Right lobe of liver (tissue), 6 donors: ENCODE data around the gene SCLT1. TPM values are rescaled to one million over a fixed set of nuclear protein-coding genes. Genes with fewer than 3 reads are reported as not detected.

Source experiments
- ATAC-seq, 4 donors: fragments of 200-7000 bp; cut with Tn5 transposase; one replicate each; pipeline ENCODE4 v1.9.1; 2020; ENCODE audit warnings: mild to moderate bottlenecking in 4 of 4, moderate library complexity in 4 of 4
- DNase-seq, 3 donors: peaks; one replicate each; pipeline ENCODE4 v3.0.0-alpha.2; 2020
- H3K27ac ChIP-seq, 3 donors: fragments of 200-600 bp; one replicate each; pipeline ENCODE4 v1.8.0; 2022
- H3K27me3 ChIP-seq, 2 donors: fragments of 200-600 bp; one replicate each; pipeline ENCODE4 v1.8.0; 2022
- H3K36me3 ChIP-seq, 4 donors: fragments of 200-600 bp; sonication (generic) in 1 of 4; one replicate each; pipeline versions ENCODE4 v1.5.1 to v1.8.0; 2017 to 2022; ENCODE audit warnings: control low read depth in 1 of 4
- H3K4me1 ChIP-seq, 4 donors: fragments of 200-600 bp; sonication (generic) in 1 of 4; one replicate each; pipeline versions ENCODE4 v1.5.1 to v1.8.0; 2017 to 2022; ENCODE audit warnings: control low read depth in 1 of 4
- H3K4me3 ChIP-seq, 3 donors: fragments of 200-600 bp; one replicate each; pipeline ENCODE4 v1.8.0; 2022
- H3K9me3 ChIP-seq, 4 donors: fragments of 200-600 bp; sonication (generic) in 1 of 4; one replicate each; pipeline versions ENCODE4 v1.5.1 to v1.8.0; 2017 to 2022; ENCODE audit warnings: control low read depth in 1 of 4
- CTCF ChIP-seq, 4 donors: fragments of 200-600 bp in 3 of 4; fragments of 450-650 bp in 1 of 4; IDR thresholded peaks; one replicate each; pipeline versions ENCODE4 v1.5.1 to v1.8.0; 2016 to 2022; ENCODE audit warnings: antibody characterized with exemption in 4 of 4, mild to moderate bottlenecking in 2 of 4
- POLR2A ChIP-seq: fragments of 450-650 bp; IDR thresholded peaks from one replicate; pipeline ENCODE4 v1.6.1; 2017; ENCODE audit warnings: antibody characterized with exemption, mild to moderate bottlenecking
- WGBS: methylation state at CpG from one replicate; pipeline ENCODE4 v1.1.6; 2018; ENCODE audit warnings: low coverage, low lambda C conversion rate; ENCODE audit not compliant: insufficient coverage; ENCODE audit errors: missing lambda C conversion rate; 5-methylcytosine and 5-hydroxymethylcytosine counted together
- intact Hi-C, 2 donors: fragments of 100-400 bp; cut with DNase I; formaldehyde crosslinking; loops; one replicate each; pipeline versions ENCODE4 v1.11.2 to v1.14.1; 2022
- total RNA-seq, 6 experiments: library from RNA; depleted of rRNA in 2 of 6; stranded (reverse); fragments of >200 nt in 2 of 6; fragmentation: NEBNext Ultra II Directional in 3 of 6; extraction: Animal tissue kit (Norgen Biotek cat#: 25700) in 3 of 6; gene quantifications; one replicate each; pipeline versions ENCODE4 v1.1.0 to v1.2.4, GENCODE V29; 2016 to 2023
- donor health status: DM: no; HTN: yes; CAD: no.
- donor health status: DM: no; HTN: no; CAD: no.
- donor health status: DM: no; HTN: no; CAD: no.
- donor health status: DM: no; HTN: yes; CAD: no.
- donor health status: DM: no; HTN: yes; CAD: no.

The SCLT1 gene
- total RNA-seq, 6 experiments from 2014 or later = 2.3 to 5.3 (median 3.7) TPM

- DNase-seq = no peak
- peaks cover 0 to 2% (median 0%) of the 10 kb centered on the region in 4 donors for H3K36me3 ChIP-seq
- H3K9me3 ChIP-seq = no peaks in the 10 kb centered on the region
- no peak overlapping the region for H3K27ac ChIP-seq
- ATAC-seq = no peak
- H3K27me3 ChIP-seq = no peaks in the 10 kb centered on the region
- intact Hi-C loops = no loop called here
- TF ChIP-seq POLR2A = no peak
- TF ChIP-seq CTCF (IDR thresholded peaks at IDR 0.05) = no peak
- H3K4me1 ChIP-seq = no peaks in the 10 kb centered on the region
- no peak overlapping the region for H3K4me3 ChIP-seq
- 84% methylated on average over 2 of the region's 2 CpGs for WGBS
Measured at GRCh38 chr4:128954941-128955340, 138.4 kb downstream of the SCLT1 start.

GRCh38 chr4:128951316-128951715 lies 142.0 kb downstream of the SCLT1 start:
- DNase-seq (no peak), ATAC-seq (no peak)
- no peaks in the 10 kb centered on the region for H3K4me1 ChIP-seq

GRCh38 chr4:128950796-128951195 lies 142.5 kb downstream of the SCLT1 start:
- ATAC-seq = no peak
- Histone ChIP-seq H3K4me1 (no peaks in the 10 kb centered on the region), H3K9me3 (no peaks in the 10 kb centered on the region), H3K4me3 (no peak overlapping the region), H3K27ac (no peak overlapping the region), H3K27me3 (no peaks in the 10 kb centered on the region), H3K36me3 (peaks cover 0 to 2% (median 0%) of the 10 kb centered on the region in 4 donors)
- DNase-seq = no peak
- WGBS = 93% methylated on average over 2 of the region's 2 CpGs
- no peak for TF ChIP-seq POLR2A
- TF ChIP-seq CTCF (IDR thresholded peaks at IDR 0.05) = no peak
- intact Hi-C loops = no loop called here

More at GRCh38 chr4:128951316-128951715, 142.0 kb downstream of the SCLT1 start:
- TF ChIP-seq POLR2A = no peak
- no peak for TF ChIP-seq CTCF (IDR thresholded peaks at IDR 0.05)
- Histone ChIP-seq H3K36me3 (peaks cover 0 to 2% (median 0%) of the 10 kb centered on the region in 4 donors), H3K4me3 (no peak overlapping the region), H3K27me3 (no peaks in the 10 kb centered on the region), H3K27ac (no peak overlapping the region), H3K9me3 (no peaks in the 10 kb centered on the region)
- intact Hi-C loops = no loop called here
- WGBS = 92% methylated on average over 2 of the region's 2 CpGs

GRCh38 chr4:128946916-128947315 lies 146.4 kb downstream of the SCLT1 start:
- WGBS = 100% methylated on average over 3 of the region's 3 CpGs
- H3K27me3 ChIP-seq = no peaks in the 10 kb centered on the region
- no peak overlapping the region for H3K4me3 ChIP-seq
- no peak overlapping the region for H3K27ac ChIP-seq
- no peak for TF ChIP-seq POLR2A
- no peak for TF ChIP-seq CTCF (IDR thresholded peaks at IDR 0.05)
- ATAC-seq (no peak), DNase-seq (no peak)
- no peaks in the 10 kb centered on the region for H3K9me3 ChIP-seq
- H3K4me1 ChIP-seq = no peaks in the 10 kb centered on the region
- H3K36me3 ChIP-seq = no peaks in the 10 kb centered on the region
- intact Hi-C loops = no loop called here

GRCh38 chr4:128942607-128943006 lies 150.7 kb downstream of the SCLT1 start:
- no peaks in the 10 kb centered on the region for H3K4me1 ChIP-seq
- H3K27me3 ChIP-seq = no peaks in the 10 kb centered on the region
- no peak overlapping the region for H3K27ac ChIP-seq
- intact Hi-C loops = no loop called here
- no peak for TF ChIP-seq CTCF (IDR thresholded peaks at IDR 0.05)
- no peak for TF ChIP-seq POLR2A
- no peaks in the 10 kb centered on the region for H3K9me3 ChIP-seq
- H3K36me3 ChIP-seq = no peaks in the 10 kb centered on the region
- DNase-seq (no peak), ATAC-seq (no peak)
- WGBS = 50% methylated on average over 1 of the region's 1 CpG
- no peak overlapping the region for H3K4me3 ChIP-seq
